Glomerular visceral epithelial cell (primary cell): Measurements from ENCODE around the gene C13orf46.
"Not testable (repeated sequence)": the region's sequence is repeated elsewhere in the genome, so short reads cannot be mapped to it uniquely, and the experiment has no call there.

Source experiments
- DNase-seq: peaks from one replicate; pipeline ENCODE4 v3.0.0-alpha.2; 2016; ENCODE audit errors: extremely low spot score

Gene C13orf46

DNA sequence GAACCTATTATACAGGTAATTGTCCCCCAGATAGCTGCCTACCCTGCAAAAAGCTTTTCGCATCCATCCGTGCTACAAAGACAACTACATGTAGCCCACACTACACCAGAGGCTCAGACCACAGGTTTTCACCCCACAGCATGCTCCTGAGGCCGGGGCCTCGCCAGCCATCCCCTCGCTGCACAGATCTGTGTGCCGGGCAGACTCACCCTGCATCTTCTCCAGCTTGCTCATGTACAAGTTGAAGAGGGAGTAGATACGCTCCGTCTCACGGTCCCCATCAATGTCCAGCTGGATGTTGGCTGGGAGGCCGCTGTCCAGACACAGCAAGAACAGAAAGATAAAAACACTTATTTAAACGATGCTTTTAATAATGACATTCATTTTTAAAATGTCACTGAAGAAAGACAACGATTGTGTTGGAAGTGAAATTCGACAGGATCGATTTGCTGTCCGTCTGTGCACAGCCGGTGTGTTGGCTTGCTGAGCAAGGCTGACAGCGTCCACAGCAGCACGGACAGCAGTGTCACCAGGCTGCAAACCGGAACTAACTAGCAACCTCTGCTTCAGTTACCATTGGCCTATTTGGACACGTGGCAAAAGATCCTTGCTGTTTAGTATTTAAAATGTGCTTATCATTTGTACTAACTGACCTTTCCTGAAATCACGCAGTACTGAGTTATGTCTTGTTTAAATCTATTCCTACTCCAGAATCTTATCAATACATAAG lies 18.6 kb upstream of the C13orf46 start:
- no peak for DNase-seq

DNA sequence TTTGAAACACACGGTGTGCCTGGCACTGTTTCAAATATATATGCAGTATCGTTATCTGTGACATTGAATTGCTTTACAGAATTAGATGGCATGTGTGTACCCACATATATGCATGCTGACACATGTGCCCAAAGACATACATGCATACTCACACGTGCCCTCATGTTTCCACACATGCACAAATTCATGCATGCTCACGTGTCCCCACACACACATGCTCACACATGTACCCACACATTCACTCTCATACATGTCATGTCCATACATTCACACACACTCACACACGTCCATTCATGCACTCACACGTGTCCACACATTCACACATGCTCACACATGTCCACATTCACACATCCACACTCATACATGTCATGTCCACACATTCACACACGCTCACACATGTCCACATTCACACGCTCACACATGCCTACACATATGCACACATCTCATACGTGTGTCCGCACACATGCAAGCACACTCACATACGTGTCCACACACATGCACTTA lies 17.9 kb upstream of the C13orf46 start:
- no peak for DNase-seq

DNA sequence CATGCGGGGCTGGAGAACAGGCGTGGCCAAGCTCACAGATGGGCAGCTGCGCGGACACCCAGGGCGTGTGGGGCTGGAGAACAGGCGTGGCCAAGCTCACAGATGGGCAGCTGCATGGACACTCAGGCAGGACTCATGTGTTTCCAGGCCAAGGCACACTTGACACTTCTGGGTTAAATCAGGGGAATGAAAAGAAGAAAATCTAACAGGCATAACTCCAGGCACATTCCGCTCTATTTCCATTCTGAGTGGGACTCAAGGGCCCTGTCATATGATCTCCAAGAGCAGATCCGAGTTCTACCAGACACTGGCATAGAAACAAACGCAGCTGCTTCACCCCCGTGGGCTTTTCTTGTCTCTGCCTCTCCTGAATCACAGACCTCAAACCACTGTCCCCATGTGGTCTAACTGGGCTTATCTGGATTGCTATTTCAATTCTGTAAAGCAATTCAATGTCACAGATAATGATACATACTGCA lies 17.4 kb upstream of the C13orf46 start:
- no peak for DNase-seq

DNA sequence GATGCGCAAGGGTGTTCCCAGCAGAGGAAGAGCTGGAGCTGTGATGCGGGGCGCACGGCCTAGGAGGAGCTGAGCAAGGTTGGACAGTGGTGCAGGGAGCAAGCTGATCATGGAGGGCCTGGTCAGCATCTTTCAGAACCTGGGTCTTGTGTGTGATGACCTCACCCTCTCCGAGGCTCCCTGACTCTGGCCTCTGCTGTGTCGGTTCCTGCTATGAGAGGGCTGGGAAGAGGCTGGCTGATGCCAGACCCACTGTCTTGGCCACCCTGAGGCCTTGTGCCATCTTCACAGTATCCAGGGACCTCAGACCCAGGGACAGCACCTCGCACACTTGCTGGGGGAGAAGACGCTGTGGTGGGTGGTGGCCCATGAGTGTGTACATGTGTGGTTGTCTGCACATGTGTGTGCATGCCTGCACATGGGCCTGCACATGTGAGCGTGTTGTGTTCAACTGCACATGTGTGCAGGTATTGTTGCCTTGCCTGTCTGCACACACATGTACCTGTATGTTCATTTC lies 16.5 kb upstream of the C13orf46 start:
- DNase-seq = no peak

DNA sequence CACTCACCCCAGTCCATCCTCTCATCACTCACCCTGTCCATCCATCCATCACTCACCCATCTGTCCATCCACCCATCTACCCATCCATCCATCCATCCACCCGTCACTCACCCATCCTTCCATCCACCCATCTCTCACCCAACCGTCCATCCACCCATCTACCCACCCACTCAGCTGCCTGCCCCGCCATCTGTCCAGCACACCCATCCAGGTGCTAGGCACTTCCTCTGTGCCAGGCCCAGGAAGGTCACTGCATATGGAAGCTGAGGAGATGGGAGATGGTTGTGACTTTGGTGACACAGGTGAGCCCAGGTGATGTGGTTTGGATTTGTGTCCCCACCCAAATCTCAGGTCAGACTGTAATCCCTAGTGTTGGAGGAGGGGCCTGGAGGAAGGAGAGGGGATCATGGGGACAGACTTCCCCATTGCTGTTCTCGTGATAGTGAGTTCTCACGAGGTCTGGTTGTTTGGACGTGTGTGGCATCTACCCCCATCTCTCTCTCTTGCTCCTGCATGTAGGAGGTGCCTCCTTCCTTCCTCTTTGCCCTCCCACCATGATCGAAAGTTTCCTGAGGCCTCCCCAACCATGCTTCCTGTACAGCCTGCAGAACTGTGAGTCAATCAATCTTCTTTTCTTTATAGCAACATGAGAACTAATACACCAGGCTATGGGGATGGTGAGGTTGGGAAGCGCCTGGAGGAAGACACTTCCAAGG lies 15.9 kb upstream of the C13orf46 start:
- no peak for DNase-seq

DNA sequence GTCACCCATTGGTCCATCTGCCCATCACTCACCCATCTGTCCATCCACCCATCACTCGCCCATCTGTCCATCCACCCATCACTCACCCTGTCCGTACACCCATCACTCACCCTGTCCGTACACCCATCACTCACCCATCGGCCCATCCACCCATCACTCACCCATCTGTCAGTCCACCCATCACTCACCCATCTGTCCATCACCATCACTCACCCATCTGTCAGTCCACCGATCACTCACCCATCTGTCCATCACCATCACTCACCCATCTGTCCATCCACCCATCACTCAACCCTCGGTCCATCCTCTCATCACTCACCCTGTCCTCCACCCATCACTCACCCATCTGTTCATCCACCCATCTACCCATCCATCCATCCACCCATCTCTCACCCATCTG lies 15.0 kb upstream of the C13orf46 start:
- DNase-seq = not testable (repeated sequence)

DNA sequence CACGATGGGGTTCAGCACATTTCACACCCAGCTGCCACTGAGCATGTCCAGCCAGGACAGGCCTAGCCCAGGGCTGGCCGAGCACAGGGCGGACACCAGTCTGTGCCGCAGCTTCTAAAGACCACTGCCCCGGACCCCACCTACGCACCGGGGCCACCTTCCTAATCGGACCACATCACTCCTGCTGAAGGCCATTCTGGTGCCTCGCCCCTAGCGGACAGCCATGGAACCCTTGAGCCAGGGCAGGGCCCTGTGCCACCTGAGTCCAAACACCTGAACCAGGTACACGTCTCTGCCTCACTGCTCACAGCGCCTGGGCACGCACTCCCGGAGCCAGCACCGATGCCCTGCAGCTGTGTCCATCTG lies 8.4 kb upstream of the C13orf46 start:
- DNase-seq = no peak

DNA sequence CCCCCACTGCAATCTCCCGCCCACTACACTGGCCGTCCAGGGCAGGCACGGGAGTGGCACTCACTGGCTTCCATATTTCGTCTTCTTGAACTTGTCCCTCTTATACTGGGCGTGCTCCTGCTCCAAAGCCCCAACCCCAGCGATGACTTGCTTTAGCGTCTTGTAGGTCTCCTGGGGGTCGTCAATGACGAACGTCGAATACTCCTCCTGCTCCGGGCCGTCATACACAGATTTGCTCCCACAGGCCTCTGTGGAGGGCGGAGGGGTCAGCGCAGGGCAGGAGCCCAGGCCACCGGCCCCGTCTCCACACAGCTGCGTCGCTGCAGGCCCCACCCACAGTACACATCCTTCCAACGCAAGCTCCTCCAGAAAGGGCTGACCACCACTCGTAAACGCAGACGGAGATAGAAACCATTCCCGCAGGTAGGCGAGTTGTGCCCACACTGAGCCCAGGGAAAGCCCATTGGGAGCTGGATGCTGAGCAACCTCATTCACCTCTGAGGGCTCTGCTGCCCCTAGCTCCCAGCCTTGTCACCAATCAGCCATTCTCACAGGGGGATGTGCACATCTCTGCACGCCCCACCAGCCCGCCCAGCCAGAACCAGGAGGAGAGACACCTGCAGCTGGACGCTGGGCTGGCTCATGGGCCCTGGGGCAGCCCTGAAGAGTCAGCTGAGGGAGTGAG lies 7.9 kb upstream of the C13orf46 start:
- DNase-seq = no peak

DNA sequence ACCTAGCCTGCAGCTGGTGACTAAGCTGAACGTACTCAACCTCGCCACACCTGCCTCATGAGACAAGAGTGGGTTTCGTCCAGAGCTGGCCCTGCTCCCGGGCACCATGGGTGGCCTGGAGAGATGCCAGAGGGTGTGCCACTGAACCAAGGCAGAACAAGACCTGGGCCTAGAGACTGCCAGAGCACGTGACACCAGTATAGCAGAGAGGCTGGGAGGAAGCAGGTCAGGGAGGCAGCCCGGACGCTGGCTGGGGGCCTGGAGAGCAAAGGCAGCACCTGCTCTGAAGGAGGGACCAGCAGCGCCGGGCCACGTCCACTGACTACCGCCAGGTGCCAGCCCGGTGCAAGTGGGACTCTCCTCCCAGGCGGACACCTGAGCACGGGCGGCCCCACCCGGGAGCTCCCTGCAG lies 7.3 kb upstream of the C13orf46 start:
- no peak for DNase-seq

DNA sequence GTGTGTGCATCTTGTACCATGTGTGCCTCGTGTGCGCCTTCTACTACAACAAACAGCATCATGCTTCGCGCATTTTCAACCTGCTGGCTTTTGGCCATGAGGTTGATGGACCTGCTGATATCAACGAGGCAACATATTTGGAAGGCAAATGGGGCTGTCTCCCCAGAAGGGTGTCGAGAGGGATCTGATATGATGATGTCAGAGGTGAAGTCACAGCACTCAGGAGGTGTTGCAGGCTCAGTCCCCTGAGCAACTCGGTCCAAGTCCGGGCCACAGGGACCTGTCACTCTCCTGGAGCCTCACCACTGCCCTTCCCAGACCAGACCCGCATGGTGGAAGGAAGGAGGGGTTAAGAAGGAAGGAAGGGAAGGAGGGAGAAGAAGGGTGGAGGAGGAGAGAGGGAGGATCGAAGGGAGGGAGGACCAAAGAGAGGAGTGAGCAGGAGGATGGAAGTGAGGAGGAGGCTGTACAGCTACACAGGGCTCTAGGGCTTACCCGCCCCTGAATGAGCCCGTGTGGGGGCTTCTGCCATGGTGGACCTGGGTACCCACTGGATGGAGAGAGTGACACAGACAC lies 6.7 kb upstream of the C13orf46 start:
- no peak for DNase-seq

DNA sequence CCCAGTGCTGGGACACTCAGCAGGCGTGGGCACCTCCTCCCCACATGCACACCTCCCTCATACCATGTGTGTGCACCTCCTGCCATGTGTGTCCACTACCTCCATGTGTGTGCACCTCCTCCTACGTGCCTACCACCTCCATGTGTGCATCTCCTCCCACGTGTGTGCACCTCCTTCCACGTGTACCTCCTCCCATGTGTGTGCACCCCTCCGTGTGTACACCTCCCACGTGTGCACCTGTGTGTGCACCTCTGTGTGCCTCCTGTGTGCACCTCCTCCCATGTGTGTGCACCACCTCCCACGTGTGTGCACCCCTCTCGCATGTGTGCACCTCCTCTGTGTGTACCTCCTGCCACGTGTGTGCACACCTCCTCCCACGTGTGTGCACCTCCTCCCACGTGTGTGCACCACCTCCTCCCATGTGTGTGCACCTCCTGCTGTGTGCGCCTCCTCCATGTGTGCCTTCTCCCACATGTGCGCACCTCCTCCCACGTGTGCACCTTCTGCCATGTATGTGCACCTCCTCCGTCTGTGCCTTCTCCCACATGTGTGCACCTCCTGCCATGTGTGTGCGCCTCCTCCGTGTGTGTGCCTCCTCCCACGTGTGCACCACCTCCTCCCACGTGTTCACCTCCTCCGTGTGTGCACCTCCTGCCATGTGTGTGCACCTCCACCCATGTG lies 6.1 kb upstream of the C13orf46 start:
- no peak for DNase-seq

DNA sequence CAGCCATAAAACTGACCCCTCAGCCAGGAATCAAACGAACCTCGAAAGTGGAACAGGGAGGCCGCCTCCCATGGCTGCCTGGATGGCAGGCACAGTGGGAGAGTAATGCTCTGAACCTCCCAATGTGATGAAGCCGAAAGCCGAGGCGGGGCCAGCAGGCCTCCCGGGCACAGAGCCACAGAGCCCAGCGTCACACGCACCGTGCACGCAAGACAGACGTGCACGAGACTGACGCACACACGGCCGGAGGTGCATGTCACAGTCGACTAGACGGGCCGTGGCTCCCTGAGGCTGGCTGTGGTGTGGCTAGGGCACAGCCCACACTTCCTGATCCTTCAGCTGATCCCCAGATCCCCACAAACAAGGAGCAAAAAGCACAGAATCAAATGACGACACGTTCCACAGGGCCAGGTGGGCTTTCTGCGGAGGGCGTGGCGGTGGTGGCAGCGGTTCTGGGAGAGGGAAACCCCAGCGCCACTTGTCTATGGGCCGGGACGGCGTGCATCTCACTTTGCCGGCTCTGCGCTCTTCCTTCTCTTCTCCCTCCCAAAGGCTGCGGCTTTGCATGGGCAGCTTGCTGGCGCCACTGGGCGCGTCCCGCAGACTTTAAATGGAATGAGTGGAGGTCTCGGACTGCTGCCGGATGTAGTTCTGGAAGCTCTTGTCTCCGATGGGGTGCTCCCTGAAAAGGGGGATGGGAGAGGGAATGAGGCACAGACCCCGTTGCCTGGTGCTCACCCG lies 5.0 kb upstream of the C13orf46 start:
- DNase-seq = no peak

DNA sequence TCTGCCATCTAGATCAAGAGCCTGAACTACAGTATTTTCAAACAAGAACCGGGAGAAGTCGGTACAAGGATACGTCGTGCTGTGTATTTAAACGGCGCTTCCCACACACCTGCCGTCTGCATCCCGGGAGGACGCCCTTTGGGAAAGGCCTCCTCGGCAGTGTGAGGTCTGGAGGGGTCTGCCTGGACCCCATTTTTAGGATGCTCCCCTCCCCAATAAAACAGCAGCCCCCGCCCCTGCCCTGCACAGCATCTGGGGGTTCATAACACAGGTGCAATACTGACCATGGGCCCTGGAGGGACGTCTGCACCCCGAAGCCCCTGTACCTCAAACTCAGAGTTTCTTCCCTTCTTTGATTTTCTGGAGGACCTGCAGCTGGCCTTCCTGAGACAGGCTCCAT lies 4.1 kb upstream of the C13orf46 start:
- no peak for DNase-seq

DNA sequence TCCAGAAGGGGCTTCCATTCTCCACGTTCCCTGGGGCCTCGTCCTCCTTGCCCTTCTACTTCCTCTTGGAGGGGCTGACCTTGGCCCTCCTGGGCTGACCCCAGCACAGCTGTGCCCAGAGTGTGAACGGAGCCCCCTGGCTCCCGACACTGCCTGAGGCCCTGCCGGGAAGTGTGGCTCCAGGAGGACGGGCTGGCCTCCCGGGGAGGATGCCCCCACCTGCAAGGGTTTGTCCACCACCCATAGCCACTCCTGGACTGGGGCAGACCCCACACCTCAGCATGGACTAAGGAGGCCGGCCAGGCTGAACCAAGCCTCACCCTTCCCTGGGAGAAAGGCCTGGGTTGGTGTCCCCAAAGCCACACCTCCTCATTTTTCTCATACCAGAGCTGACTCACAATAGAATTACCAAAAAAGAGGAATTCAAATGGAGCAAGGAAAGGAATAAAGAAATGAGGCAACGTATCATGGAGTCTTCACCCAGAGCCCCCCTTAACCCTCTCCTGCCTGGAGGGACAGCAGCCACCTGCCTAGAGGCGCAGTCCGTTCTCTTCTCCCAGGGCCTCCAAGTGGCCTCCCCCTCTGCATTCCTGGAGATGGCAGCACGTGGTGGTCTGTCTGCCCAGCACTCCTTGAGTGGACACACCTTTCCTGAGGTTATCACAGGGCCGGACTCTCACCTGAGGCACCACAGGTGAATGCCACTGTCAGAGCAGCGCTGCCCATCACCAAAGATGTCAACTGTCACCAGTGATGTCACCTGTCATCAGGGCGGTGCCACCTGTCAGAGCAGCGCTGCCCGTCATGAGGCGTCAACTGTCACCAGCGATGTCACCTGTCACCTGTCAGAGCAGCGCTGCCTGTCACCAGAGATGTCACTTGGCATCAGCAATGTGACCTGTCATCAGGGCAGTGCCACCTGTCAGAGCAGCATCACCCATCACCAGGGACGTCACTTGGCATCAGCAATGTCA lies 3.1 kb upstream of the C13orf46 start:
- peak; percentile 65 for DNase-seq

DNA sequence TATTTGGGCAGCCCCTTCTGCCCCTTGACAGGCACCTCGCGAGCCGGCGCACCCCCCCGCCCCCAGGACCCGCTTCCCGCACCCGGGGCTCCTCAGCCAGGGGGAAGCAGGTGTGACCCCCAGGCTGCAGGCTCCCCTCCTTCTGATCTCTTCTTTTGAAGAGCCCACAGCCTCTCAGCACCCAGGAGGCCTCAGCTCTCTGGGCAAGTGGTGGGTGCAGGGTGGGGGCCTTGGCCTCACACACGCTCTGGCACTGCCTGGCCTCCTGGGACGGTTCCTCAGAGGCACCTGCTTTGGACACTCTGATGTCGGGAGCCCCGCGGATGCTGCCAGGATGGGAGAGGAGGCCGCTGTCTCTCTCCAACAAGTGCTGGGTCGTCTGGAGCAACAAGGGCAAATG lies 1.5 kb upstream of the C13orf46 start:
- no peak for DNase-seq

DNA sequence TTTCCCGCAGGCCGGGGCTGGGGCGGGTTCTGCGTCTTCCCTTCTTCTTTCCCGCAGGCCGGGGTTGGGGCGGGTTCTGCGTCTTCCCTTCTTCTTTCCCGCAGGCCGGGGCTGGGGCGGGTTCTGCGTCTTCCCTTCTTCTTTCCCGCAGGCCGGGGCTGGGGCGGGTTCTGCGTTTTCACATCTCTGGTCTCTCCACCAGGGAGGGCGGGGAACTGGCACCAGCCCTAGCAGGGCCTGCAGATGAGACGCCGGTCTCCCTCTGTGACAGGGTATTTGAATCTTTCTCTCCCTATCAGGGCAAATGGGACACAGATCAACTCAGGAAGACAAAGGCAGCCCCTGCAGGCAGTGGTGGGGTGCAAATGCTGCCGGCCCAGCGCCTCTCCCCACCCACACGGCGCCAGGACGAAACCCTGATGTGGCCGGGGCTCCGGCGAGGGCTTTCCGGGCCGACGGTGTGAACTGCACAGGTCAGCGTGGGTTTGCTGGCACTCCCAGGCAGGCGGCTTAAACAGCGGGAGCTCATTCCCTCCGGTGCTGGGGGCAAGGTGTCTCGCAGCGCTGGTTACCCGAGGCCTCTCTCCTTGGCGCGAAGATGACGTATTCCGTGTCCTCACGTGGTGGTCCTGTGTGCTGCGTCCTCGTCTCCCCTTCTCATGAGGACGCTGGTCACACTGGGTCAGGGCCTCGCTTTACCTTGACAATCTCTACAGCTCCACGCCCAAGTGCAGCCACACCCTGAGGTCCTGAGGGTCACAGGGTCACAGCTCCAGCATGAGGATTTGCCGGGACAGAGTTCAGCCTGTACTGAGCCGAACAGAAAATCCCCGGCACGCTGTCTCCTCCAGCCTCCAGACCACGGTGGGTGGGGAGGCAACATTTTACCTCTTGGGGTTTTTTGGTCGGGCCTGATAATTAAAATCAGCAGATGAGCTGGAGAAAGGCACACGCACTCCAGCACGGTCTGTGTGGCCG lies 717 bp upstream of the C13orf46 start:
- DNase-seq = no peak

DNA sequence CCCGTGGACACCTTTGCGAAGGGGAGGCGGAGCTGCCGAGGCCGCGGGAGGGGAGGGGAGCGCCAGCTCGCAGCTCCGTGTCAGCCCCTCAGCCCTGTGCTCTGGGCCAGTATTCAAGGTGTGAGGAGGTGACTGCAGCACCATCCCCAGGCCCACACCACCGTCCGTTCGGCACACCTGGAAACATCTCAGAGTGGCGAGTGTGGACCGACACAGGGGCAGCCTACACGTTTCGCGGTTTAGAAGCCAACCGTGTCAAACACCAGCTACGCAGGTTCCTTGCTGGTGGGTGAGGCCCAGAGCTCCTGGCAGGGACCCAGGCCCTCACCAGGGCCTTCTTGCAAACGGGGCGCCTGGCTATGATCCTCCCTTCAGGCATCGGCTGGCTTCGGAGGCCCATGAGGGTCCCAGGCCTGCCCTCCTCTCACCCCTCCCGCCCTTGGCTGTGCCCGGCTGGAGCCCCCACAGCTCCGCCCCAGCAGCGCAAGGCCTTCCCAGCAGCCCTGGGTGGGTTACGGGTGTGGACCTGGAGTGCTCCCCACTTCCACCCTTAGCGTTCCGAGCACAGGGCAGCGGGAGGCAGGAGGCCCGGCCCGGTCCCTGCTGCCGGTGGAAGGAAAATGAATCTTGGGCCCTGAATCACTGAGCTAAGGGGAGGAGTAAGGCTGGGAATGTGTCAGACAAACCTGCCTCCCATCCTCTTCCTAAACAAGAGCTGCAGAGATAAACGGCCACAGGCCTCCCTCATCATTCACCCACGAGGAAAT lies 1.2 kb downstream of the C13orf46 start:
- no peak for DNase-seq
